GM12878 (cell line): ENCODE data around the gene ZNF419.

Source experiments
- FOXK2 ChIP-seq: fragments of 450-650 bp; IDR thresholded peaks from 2 replicates; pipeline ENCODE4 v1.6.1; 2017; ENCODE audit warnings: mild to moderate bottlenecking, moderate library complexity
- JUND ChIP-seq: IDR thresholded peaks from 2 replicates; pipeline ENCODE4 v1.6.1; 2012; ENCODE audit warnings: low read depth, mild to moderate bottlenecking, low read length, improper control_type of control experiment, moderate library complexity
- NFIC ChIP-seq: IDR thresholded peaks from 2 replicates; pipeline ENCODE4 v1.6.1; 2012; ENCODE audit warnings: low read depth, mild to moderate bottlenecking, inconsistent platforms, low read length, moderate library complexity
- ZNF24 ChIP-seq: fragments of 450-650 bp; IDR thresholded peaks from 2 replicates; pipeline ENCODE4 v1.6.1; 2017; ENCODE audit warnings: antibody characterized with exemption, mild to moderate bottlenecking
- TF ChIP-seq, protein P1 (sequence below), 3 experiments: IDR thresholded peaks in 2 of 3; conservative IDR thresholded peaks in 1 of 3; 2 replicates each; pipeline ENCODE4 v1.5.1; 2011; ENCODE audit warnings: low read depth in 3 of 3, low read length in 3 of 3, mild to moderate bottlenecking in 3 of 3, control low read depth in 2 of 3, moderate library complexity in 2 of 3, inconsistent platforms in 1 of 3, mixed read lengths in 1 of 3; ENCODE audit not compliant: control insufficient read depth in 2 of 3, insufficient read depth in 1 of 3; ENCODE audit errors: extremely low read depth in 1 of 3

DNA sequence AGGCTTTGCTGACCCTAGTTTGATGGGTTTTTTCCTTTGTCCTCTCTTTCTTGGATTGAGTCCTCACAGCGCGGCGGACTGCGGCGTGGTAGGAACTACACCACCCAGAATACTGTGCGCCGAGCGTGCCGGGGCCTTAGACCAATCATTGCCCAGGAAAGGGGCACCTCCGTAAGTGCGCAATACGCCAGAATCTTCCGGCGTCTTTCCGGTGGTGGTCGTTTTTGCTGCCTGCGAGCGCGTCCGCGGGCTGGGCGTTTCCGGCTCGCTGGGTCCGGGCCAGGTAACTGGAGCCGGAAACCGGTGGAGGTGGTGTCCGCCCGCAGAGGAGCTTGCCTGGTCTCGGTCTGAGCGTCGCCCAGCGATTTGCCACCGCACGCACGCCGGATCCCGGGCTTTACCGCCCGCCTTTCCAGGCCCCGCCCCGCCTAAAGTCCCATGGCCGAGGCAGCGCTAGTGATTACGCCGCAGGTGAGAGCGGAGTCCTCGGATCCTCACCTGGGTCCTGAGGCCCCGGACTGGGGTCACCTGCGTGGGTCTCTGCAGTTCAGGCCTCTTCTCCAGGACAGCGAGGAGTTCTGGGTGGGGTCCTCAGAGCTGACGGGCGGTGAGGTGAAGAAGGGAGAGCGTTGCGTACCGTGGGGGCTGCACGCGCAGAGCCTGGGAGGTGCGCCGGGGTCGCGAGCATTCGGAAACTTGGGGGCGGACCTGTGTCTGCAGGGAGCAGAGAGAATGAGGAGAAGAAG, 39.8 kb downstream of the ZNF419 start, which contains the start of gene ZNF549:
- TF ChIP-seq ZNF24 (no peak), NFIC (no peak), JUND (no peak), FOXK2 (no peak)
- TF ChIP-seq, protein P1, sequence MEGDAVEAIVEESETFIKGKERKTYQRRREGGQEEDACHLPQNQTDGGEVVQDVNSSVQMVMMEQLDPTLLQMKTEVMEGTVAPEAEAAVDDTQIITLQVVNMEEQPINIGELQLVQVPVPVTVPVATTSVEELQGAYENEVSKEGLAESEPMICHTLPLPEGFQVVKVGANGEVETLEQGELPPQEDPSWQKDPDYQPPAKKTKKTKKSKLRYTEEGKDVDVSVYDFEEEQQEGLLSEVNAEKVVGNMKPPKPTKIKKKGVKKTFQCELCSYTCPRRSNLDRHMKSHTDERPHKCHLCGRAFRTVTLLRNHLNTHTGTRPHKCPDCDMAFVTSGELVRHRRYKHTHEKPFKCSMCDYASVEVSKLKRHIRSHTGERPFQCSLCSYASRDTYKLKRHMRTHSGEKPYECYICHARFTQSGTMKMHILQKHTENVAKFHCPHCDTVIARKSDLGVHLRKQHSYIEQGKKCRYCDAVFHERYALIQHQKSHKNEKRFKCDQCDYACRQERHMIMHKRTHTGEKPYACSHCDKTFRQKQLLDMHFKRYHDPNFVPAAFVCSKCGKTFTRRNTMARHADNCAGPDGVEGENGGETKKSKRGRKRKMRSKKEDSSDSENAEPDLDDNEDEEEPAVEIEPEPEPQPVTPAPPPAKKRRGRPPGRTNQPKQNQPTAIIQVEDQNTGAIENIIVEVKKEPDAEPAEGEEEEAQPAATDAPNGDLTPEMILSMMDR (IDR thresholded peaks at IDR 0.05 in 2 of 3, conservative IDR thresholded peaks at IDR 0.05 in 1 of 3; ENCODE audit: control insufficient read depth in 2 of 3, extremely low read depth in 1 of 3, insufficient read depth in 1 of 3, low read depth in 3 of 3, low read length in 3 of 3): no peak
